WERI-Rb-1 (cell line): ENCODE results near the gene AMIGO3.
"Not testable (repeated sequence)": the region's sequence is repeated elsewhere in the genome, so short reads cannot be mapped to it uniquely, and the experiment has no call there.

Source experiments
- DNase-seq: peaks from one replicate; pipeline ENCODE4 v3.0.0-alpha.2; 2020
- H3K27ac ChIP-seq: fragments of 250-450 bp; sonication (Bioruptor Pico); 2 replicates; pipeline ENCODE4 v1.5.1; 2020; ENCODE audit warnings: mild to moderate bottlenecking, moderate library complexity
- H3K27me3 ChIP-seq: fragments of 250-450 bp; sonication (Bioruptor Pico); 2 replicates; pipeline ENCODE4 v1.5.1; 2021; ENCODE audit warnings: mild to moderate bottlenecking, low read depth, moderate library complexity; ENCODE audit not compliant: insufficient read depth, severe bottlenecking
- H3K36me3 ChIP-seq: fragments of 250-450 bp; sonication (Bioruptor Pico); 2 replicates; pipeline ENCODE4 v1.5.1; 2020; ENCODE audit warnings: mild to moderate bottlenecking, moderate library complexity
- H3K4me3 ChIP-seq: 2 replicates; pipeline ENCODE4 v1.5.1; 2011; ENCODE audit warnings: low read depth, mild to moderate bottlenecking, control low read depth, low read length
- H3K9me3 ChIP-seq: fragments of 250-450 bp; sonication (Bioruptor Pico); 2 replicates; pipeline ENCODE4 v1.5.1; 2021; ENCODE audit warnings: mild to moderate bottlenecking, moderate library complexity; ENCODE audit not compliant: severe bottlenecking
- TF ChIP-seq, protein P1 (sequence below): IDR thresholded peaks from 2 replicates; pipeline ENCODE4 v1.5.1; 2011; ENCODE audit warnings: low read depth, mild to moderate bottlenecking, control low read depth, inconsistent platforms, low read length

Gene AMIGO3

GRCh38 chr3:49700453-49701128 is 18.9 kb downstream of the AMIGO3 start:
- H3K4me3 ChIP-seq = no peak overlapping the region
- TF ChIP-seq, protein P1, sequence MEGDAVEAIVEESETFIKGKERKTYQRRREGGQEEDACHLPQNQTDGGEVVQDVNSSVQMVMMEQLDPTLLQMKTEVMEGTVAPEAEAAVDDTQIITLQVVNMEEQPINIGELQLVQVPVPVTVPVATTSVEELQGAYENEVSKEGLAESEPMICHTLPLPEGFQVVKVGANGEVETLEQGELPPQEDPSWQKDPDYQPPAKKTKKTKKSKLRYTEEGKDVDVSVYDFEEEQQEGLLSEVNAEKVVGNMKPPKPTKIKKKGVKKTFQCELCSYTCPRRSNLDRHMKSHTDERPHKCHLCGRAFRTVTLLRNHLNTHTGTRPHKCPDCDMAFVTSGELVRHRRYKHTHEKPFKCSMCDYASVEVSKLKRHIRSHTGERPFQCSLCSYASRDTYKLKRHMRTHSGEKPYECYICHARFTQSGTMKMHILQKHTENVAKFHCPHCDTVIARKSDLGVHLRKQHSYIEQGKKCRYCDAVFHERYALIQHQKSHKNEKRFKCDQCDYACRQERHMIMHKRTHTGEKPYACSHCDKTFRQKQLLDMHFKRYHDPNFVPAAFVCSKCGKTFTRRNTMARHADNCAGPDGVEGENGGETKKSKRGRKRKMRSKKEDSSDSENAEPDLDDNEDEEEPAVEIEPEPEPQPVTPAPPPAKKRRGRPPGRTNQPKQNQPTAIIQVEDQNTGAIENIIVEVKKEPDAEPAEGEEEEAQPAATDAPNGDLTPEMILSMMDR = peak; percentile 39; the same call in 1 of the 2 replicates
- H3K36me3 ChIP-seq = peaks cover 9% of the 10 kb centered on the region
- H3K27me3 ChIP-seq = no peaks in the 10 kb centered on the region
- no peak overlapping the region for H3K27ac ChIP-seq
- H3K9me3 ChIP-seq = no peaks in the 10 kb centered on the region
- DNase-seq = no peak

- no peak for DNase-seq
- Histone ChIP-seq H3K9me3 (no peaks in the 10 kb centered on the region), H3K27me3 (no peaks in the 10 kb centered on the region), H3K27ac (no peak overlapping the region), H3K4me3 (no peak overlapping the region), H3K36me3 (peaks cover 8% of the 10 kb centered on the region)
- TF ChIP-seq, protein P1 = no peak
These were observed 19.5 kb downstream of the AMIGO3 start for GRCh38 chr3:49700014-49700413.

DNA sequence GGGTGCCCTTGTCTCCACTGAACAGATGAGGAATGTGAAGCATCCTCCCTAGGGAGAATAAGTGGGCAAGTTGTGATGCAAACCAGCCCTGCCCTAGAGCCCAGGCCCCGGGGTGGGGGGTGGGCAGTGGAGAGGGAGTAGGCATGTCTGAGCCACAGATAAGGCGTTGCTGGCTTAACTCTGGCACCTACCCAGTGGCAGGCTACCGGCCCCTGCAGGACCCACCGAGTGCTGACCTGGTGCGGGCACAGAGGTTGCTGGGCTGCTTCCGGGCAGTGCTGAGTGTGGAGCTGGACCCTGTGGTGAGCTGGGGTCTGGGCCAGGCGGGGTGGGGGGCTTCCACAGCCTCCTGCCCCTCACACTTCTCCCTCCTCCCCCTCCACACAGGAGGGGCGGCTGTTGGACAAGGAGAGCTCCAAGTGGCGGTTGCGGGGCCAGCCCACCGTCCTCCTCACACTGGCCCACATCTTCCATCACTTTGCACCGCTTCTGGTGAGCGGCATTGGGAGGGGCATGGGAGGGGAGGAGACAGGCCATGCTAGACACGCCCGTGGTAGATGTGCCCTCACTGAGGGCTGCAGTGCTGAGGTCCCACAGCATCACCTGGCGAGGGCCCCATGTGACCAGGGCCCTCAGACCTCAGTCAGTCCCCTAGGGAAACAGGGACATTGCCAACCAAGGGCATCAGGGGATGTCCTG is 20.1 kb downstream of the AMIGO3 start:
- peaks cover 8% of the 10 kb centered on the region for H3K36me3 ChIP-seq
- TF ChIP-seq, protein P1 = no peak

GRCh38 chr3:49695350-49696015 is 24.0 kb downstream of the AMIGO3 start:
- DNase-seq, H3K9me3 ChIP-seq, H3K27me3 ChIP-seq, H3K36me3 ChIP-seq, H3K4me3 ChIP-seq, H3K27ac ChIP-seq: not testable (repeated sequence)

More for the DNA sequence above, 20.1 kb downstream of the AMIGO3 start:
- no peak overlapping the region for H3K4me3 ChIP-seq
- H3K9me3 ChIP-seq = no peaks in the 10 kb centered on the region
- H3K27me3 ChIP-seq = no peaks in the 10 kb centered on the region
- H3K27ac ChIP-seq = no peak overlapping the region
- no peak for DNase-seq

DNA sequence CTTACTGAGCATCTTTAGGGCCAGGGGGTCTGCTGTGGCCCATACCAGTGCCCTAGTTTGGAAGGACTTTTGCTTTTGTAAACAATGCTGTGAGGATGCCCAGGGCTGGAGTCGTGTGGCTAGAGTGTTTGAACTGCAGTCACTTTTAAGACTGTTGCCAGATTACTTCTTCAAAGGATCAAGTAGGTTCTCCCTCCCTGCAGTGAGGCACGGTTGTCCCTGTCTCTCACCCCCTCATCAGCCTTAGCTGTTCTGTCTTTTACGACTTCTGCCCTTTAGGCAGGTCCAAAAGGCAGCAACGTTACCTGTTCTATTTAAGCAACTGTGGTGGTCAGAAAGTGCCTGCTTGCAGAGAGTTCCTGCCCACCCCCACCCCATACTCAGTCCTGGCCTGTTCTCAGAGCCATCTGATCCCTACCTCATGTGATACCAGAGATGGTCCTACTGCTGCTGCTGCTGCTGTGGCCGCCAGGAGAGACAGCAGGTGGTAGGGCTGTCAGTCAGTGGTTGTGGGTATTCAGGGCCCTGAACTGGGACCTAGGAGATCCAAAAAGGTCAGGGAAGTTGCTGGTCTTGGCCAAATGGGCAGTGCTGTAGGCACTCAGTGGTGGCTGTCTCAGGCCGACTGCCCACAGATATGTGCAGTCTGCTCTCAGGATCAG is 24.9 kb downstream of the AMIGO3 start:
- not testable (repeated sequence) for H3K4me3 ChIP-seq, H3K9me3 ChIP-seq, DNase-seq, H3K27ac ChIP-seq, H3K27me3 ChIP-seq, H3K36me3 ChIP-seq

DNA sequence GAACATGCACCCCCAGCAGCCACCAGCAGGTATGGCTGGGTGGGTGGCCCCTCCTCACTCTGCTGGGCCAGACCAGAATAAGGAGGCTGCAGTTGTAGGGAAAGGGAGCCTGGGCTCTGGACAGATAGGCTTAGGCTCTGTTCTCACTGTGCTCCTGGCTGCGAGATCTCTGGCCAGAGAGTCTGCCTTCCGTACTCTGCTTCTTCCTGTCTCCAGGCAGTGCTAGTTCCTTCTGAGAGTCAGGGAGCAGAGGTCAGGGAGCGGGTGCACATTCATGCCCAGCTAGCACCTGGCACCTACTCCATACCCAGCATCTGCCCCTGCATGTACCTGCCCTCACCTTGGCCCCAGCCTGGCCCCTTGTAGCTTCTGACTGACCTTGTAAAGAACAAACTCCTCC is 28.0 kb downstream of the AMIGO3 start:
- H3K36me3 ChIP-seq, DNase-seq, H3K27ac ChIP-seq, H3K4me3 ChIP-seq, H3K27me3 ChIP-seq, H3K9me3 ChIP-seq: not testable (repeated sequence)

GRCh38 chr3:49690856-49691255 is 28.6 kb downstream of the AMIGO3 start:
- H3K27me3 ChIP-seq, DNase-seq, H3K36me3 ChIP-seq, H3K9me3 ChIP-seq, H3K4me3 ChIP-seq, H3K27ac ChIP-seq: not testable (repeated sequence)

DNA sequence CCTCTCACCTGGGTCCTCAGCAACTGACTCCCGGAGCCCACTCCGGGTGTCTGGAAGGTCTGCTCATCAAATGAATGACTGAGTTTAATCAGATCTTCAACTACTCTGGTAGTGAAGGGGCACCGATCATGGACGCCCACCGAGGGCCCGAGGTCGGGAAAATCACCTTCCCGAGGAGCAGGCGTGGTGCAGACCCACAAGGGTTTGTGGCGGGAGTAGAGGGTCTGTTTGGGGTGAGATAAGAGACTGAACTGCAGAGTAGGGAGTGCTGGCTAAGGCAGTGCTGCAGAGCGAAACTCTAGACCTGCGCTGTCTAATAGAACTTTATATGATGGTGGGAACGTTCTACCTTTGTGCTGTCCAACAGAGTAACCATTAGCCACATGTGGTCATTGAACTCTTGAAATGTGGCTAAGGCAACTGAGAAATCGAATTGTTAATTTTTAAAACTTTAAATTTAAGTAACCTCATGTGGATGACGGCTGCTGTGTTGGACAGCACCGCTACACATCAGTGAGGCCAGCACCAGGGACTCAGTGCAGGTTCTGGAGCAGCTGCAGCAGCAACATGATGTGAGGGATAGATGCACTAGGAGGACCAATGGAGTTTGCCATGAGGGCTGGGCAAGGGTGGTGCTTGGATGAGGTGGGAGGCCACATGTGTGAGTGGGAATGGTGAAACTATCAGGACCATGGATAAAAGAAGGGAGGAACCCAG is 29.4 kb downstream of the AMIGO3 start:
- not testable (repeated sequence) for H3K9me3 ChIP-seq, H3K27me3 ChIP-seq, DNase-seq, H3K36me3 ChIP-seq
- H3K27ac ChIP-seq = peak overlapping the region; percentile 63
- H3K4me3 ChIP-seq = peak overlapping the region; percentile 86
